Trophoblast cell (in vitro differentiated cells and primary cell): ENCODE results near the gene GARS1.

Source experiments
- DNase-seq, 2 donors: peaks; one replicate each; pipeline ENCODE4 v3.0.0-alpha.2; 2016
- H2AFZ ChIP-seq: 2 replicates; pipeline ENCODE4 v1.6.1; 2013; ENCODE audit warnings: low read length, moderate library complexity, mild to moderate bottlenecking; ENCODE audit not compliant: insufficient read depth, poor library complexity
- H2AK5ac ChIP-seq: 2 replicates; pipeline ENCODE4 v1.6.1; 2013; ENCODE audit warnings: mild to moderate bottlenecking, low read length
- H2BK120ac ChIP-seq: 2 replicates; pipeline ENCODE4 v1.6.1; 2013; ENCODE audit warnings: low read length, mild to moderate bottlenecking, moderate library complexity; ENCODE audit not compliant: insufficient read depth, poor library complexity
- H2BK12ac ChIP-seq: 2 replicates; pipeline ENCODE4 v1.6.1; 2013; ENCODE audit warnings: mild to moderate bottlenecking, low read length, moderate library complexity
- H2BK5ac ChIP-seq: 2 replicates; pipeline ENCODE4 v1.6.1; 2013; ENCODE audit warnings: low read length, low read depth, moderate library complexity, mild to moderate bottlenecking; ENCODE audit not compliant: poor library complexity
- H3K14ac ChIP-seq: 2 replicates; pipeline ENCODE4 v1.6.1; 2013; ENCODE audit warnings: mild to moderate bottlenecking, low read length
- H3K18ac ChIP-seq: 2 replicates; pipeline ENCODE4 v1.6.1; 2013; ENCODE audit warnings: mild to moderate bottlenecking, low read length
- H3K23ac ChIP-seq: 2 replicates; pipeline ENCODE4 v1.6.1; 2013; ENCODE audit warnings: low read length
- H3K27ac ChIP-seq: 2 replicates; pipeline ENCODE4 v1.5.1; 2013; ENCODE audit warnings: low read depth, mild to moderate bottlenecking, inconsistent platforms, low read length, moderate library complexity
- H3K27me3 ChIP-seq: 2 replicates; pipeline ENCODE4 v1.6.1; 2013; ENCODE audit warnings: inconsistent platforms, mild to moderate bottlenecking, low read length, moderate library complexity; ENCODE audit not compliant: insufficient read depth
- H3K36me3 ChIP-seq, 2 experiments: 1 replicate in 1 of 2; 2 replicates in 1 of 2; pipeline ENCODE4 v1.6.1; 2013; ENCODE audit warnings: low read length in 2 of 2, mild to moderate bottlenecking in 2 of 2, moderate library complexity in 1 of 2; ENCODE audit not compliant: insufficient read depth in 2 of 2, control insufficient read depth in 1 of 2
- H3K4ac ChIP-seq: 2 replicates; pipeline ENCODE4 v1.6.1; 2013; ENCODE audit warnings: low read depth, mild to moderate bottlenecking, low read length, moderate library complexity
- H3K4me1 ChIP-seq, 2 experiments: 1 replicate in 1 of 2; 2 replicates in 1 of 2; pipeline ENCODE4 v1.6.1; 2013; ENCODE audit warnings: low read length in 2 of 2, mild to moderate bottlenecking in 2 of 2, moderate library complexity in 1 of 2; ENCODE audit not compliant: insufficient read depth in 2 of 2, control insufficient read depth in 1 of 2
- H3K4me2 ChIP-seq: 2 replicates; pipeline ENCODE4 v1.6.1; 2013; ENCODE audit warnings: inconsistent platforms, mild to moderate bottlenecking, low read length, moderate library complexity
- H3K4me3 ChIP-seq: 2 replicates; pipeline ENCODE4 v1.5.1; 2013; ENCODE audit warnings: mild to moderate bottlenecking, low read depth, low read length, inconsistent platforms
- H3K79me1 ChIP-seq: one replicate; pipeline ENCODE4 v1.6.1; 2013; ENCODE audit warnings: low read length
- H3K79me2 ChIP-seq: 2 replicates; pipeline ENCODE4 v1.6.1; 2013; ENCODE audit warnings: low read length, mild to moderate bottlenecking; ENCODE audit not compliant: control insufficient read depth, insufficient read depth, poor library complexity
- H3K9ac ChIP-seq: 2 replicates; pipeline ENCODE4 v1.6.1; 2013; ENCODE audit warnings: mild to moderate bottlenecking, low read length
- H3K9me3 ChIP-seq: 2 replicates; pipeline ENCODE4 v1.6.1; 2013; ENCODE audit warnings: low read depth, mild to moderate bottlenecking, control low read depth, inconsistent platforms, low read length; ENCODE audit not compliant: insufficient read depth
- H4K12ac ChIP-seq: 2 replicates; pipeline ENCODE4 v1.6.1; 2013; ENCODE audit warnings: low read depth, mild to moderate bottlenecking, low read length, moderate library complexity
- H4K8ac ChIP-seq: 2 replicates; pipeline ENCODE4 v1.6.1; 2013; ENCODE audit warnings: low read depth, mild to moderate bottlenecking, low read length, moderate library complexity
- H4K91ac ChIP-seq: one replicate; pipeline ENCODE4 v1.6.1; 2013; ENCODE audit warnings: low read depth, mild to moderate bottlenecking, low read length, moderate library complexity
- WGBS: extraction: QIAGEN DNeasy Blood & Tissue Kit; methylation state at CpG from one replicate; pipeline ENCODE4 v1.1.7; 2013; ENCODE audit warnings: missing lambda C conversion rate; ENCODE audit not compliant: insufficient read length, insufficient coverage; ENCODE audit errors: extremely low coverage; 5-methylcytosine and 5-hydroxymethylcytosine counted together

The GARS1 gene

GRCh38 chr7:30572212-30572841, 22.4 kb upstream of the GARS1 start:
- no peak overlapping the region for H4K91ac ChIP-seq
- peaks cover 2 to 11% of the 10 kb centered on the region in 2 experiments for H3K36me3 ChIP-seq
- H3K18ac ChIP-seq: no peak overlapping the region
- no peaks in the 10 kb centered on the region for H3K27me3 ChIP-seq
- no peak overlapping the region for H2BK120ac ChIP-seq
- peaks cover 2% of the 10 kb centered on the region for H3K9me3 ChIP-seq
- no peak overlapping the region for H3K14ac ChIP-seq
- no peak for DNase-seq
- no peaks in the 10 kb centered on the region for H3K79me2 ChIP-seq
- H2AK5ac ChIP-seq: no peak overlapping the region
- no peaks in the 10 kb centered on the region for H3K4me1 ChIP-seq
- H3K4ac ChIP-seq: no peak overlapping the region
- 100% methylated on average over 1 of the region's 5 CpGs for WGBS
- H3K4me3 ChIP-seq: no peak overlapping the region
- no peak overlapping the region for H2BK12ac ChIP-seq
- no peak overlapping the region for H4K12ac ChIP-seq
- H3K9ac ChIP-seq: no peak overlapping the region
- no peak overlapping the region for H2BK5ac ChIP-seq
- H3K23ac ChIP-seq: no peak overlapping the region
- no peaks in the 10 kb centered on the region for H3K79me1 ChIP-seq
- no peak overlapping the region for H4K8ac ChIP-seq
- H2AFZ ChIP-seq: no peak overlapping the region
- H3K4me2 ChIP-seq: no peak overlapping the region
- no peak overlapping the region for H3K27ac ChIP-seq

DNA sequence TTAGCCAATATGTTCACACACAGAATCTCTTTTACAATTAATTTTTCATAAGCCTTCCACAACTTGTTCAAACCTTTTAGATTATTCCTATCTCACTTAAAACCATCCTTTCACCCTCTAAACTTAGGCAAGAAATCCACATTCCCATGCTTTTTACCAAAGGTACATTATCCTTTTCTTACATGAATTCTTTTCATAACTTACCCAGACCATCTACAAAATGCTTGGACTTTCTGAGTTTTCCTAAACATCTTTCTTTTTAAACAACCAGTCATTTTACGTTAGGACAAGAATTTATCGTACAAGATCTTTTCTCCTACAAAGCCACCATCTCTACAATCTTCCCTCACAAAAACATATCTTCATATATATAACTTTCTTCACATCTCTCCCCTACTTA, 18.8 kb upstream of the GARS1 start:
- Histone ChIP-seq H4K12ac (no peak overlapping the region), H3K4me2 (no peak overlapping the region), H3K4me1 (no peaks in the 10 kb centered on the region), H3K9ac (no peak overlapping the region), H3K9me3 (peaks cover 6% of the 10 kb centered on the region), H2AFZ (no peak overlapping the region), H3K36me3 (peaks cover 6 to 17% of the 10 kb centered on the region in 2 experiments), H3K4ac (no peak overlapping the region), H3K23ac (no peak overlapping the region), H3K4me3 (no peak overlapping the region), H2BK5ac (no peak overlapping the region), H4K91ac (no peak overlapping the region), H4K8ac (no peak overlapping the region), H2AK5ac (no peak overlapping the region), H3K79me2 (no peaks in the 10 kb centered on the region), H3K27me3 (no peaks in the 10 kb centered on the region), H3K27ac (no peak overlapping the region), H3K14ac (no peak overlapping the region), H3K18ac (no peak overlapping the region), H2BK120ac (no peak overlapping the region), H3K79me1 (no peaks in the 10 kb centered on the region), H2BK12ac (no peak overlapping the region)
- WGBS: 100% methylated on average over 1 of the region's 2 CpGs
- DNase-seq: no peak

- Histone ChIP-seq H3K79me2 (no peaks in the 10 kb centered on the region), H3K14ac (no peak overlapping the region), H3K9ac (no peak overlapping the region), H2BK5ac (no peak overlapping the region), H4K12ac (no peak overlapping the region), H3K18ac (no peak overlapping the region), H2BK120ac (no peak overlapping the region), H3K27ac (no peak overlapping the region), H4K91ac (no peak overlapping the region), H3K23ac (no peak overlapping the region), H2BK12ac (no peak overlapping the region), H3K36me3 (peaks cover 5 to 10% of the 10 kb centered on the region in 2 experiments), H4K8ac (no peak overlapping the region), H2AFZ (no peak overlapping the region), H2AK5ac (no peak overlapping the region), H3K4me3 (no peak overlapping the region), H3K9me3 (peaks cover 3% of the 10 kb centered on the region), H3K27me3 (no peaks in the 10 kb centered on the region), H3K79me1 (no peaks in the 10 kb centered on the region), H3K4me1 (peaks cover 4% of the 10 kb centered on the region in 2 experiments), H3K4ac (no peak overlapping the region), H3K4me2 (no peak overlapping the region)
- WGBS: no CpG with 5 or more reads among the region's 2 CpGs
- no peak for DNase-seq
Observed at GRCh38 chr7:30583181-30583580, 11.5 kb upstream of the GARS1 start.

GRCh38 chr7:30584415-30584814, 10.3 kb upstream of the GARS1 start:
- no peak overlapping the region for H2BK5ac ChIP-seq
- no peaks in the 10 kb centered on the region for H3K79me1 ChIP-seq
- no CpG with 5 or more reads among the region's 2 CpGs for whole genome bisulfite sequencing
- H3K36me3 ChIP-seq: peaks cover 2 to 6% of the 10 kb centered on the region in 2 experiments
- peaks cover 3% of the 10 kb centered on the region for H3K9me3 ChIP-seq
- no peak overlapping the region for H3K4me3 ChIP-seq
- no peak overlapping the region for H3K27ac ChIP-seq
- no peak overlapping the region for H3K4me2 ChIP-seq
- no peak overlapping the region for H2AK5ac ChIP-seq
- H3K79me2 ChIP-seq: no peaks in the 10 kb centered on the region
- no peak for DNase-seq
- no peaks in the 10 kb centered on the region for H3K27me3 ChIP-seq
- peaks cover 4% of the 10 kb centered on the region in 2 experiments for H3K4me1 ChIP-seq
- no peak overlapping the region for H2BK120ac ChIP-seq
- no peak overlapping the region for H3K4ac ChIP-seq
- H4K12ac ChIP-seq: no peak overlapping the region
- H4K8ac ChIP-seq: no peak overlapping the region
- H2AFZ ChIP-seq: no peak overlapping the region
- no peak overlapping the region for H3K18ac ChIP-seq
- no peak overlapping the region for H2BK12ac ChIP-seq
- H3K9ac ChIP-seq: no peak overlapping the region
- no peak overlapping the region for H3K14ac ChIP-seq
- no peak overlapping the region for H3K23ac ChIP-seq
- no peak overlapping the region for H4K91ac ChIP-seq
